Measurements from ENCODE around the gene LDLRAD4. TPM values are rescaled to one million over a fixed set of nuclear protein-coding genes. Genes with fewer than 3 reads are reported as not detected.
"Not testable (repeated sequence)": the region's sequence is repeated elsewhere in the genome, so short reads cannot be mapped to it uniquely, and the experiment has no call there.

The LDLRAD4 gene
- total and polyA plus RNA-seq, 8 donors: 2.0 to 47.9 (median 9.0) TPM

DNA sequence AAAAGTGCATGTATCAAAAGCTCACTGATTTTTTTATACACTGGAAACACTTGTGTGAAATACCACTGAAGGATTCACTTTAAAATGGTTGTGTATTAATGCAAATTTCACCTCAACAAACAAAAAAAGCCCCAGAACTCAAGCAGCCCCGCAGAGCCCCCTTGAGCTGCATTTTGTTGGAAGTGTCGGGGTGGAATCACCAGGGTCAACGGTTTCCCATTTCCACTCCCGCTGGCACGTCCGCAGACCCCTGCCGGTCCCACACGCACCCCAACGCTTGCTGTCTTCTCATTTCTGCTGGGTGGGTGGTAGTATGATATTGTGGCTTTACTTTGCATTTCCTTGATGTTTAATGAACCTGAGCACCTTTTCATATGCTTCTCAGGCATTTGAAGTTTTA, 268.1 kb downstream of the LDLRAD4 start:
- H3K9me3 ChIP-seq: no peaks in the 10 kb centered on the region
- no peak overlapping the region for H3K27ac ChIP-seq
- intact Hi-C loops (cut with DNase I; ENCODE audit: low total_unique reads): no loop called here
- H3K27me3 ChIP-seq: no peaks in the 10 kb centered on the region
- DNase-seq: no peak
- TF ChIP-seq POLR2A (IDR thresholded peaks at IDR 0.05) (no peak), POLR2AphosphoS5 (IDR thresholded peaks at IDR 0.05) (no peak), EP300 (IDR thresholded peaks at IDR 0.05) (no peak)
- TF ChIP-seq, protein P1, sequence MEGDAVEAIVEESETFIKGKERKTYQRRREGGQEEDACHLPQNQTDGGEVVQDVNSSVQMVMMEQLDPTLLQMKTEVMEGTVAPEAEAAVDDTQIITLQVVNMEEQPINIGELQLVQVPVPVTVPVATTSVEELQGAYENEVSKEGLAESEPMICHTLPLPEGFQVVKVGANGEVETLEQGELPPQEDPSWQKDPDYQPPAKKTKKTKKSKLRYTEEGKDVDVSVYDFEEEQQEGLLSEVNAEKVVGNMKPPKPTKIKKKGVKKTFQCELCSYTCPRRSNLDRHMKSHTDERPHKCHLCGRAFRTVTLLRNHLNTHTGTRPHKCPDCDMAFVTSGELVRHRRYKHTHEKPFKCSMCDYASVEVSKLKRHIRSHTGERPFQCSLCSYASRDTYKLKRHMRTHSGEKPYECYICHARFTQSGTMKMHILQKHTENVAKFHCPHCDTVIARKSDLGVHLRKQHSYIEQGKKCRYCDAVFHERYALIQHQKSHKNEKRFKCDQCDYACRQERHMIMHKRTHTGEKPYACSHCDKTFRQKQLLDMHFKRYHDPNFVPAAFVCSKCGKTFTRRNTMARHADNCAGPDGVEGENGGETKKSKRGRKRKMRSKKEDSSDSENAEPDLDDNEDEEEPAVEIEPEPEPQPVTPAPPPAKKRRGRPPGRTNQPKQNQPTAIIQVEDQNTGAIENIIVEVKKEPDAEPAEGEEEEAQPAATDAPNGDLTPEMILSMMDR (IDR thresholded peaks at IDR 0.05): no peak
- H3K4me3 ChIP-seq: no peak overlapping the region
- peaks cover 0 to 26% (median 11%) of the 10 kb centered on the region in 4 donors for H3K36me3 ChIP-seq
- no peaks in the 10 kb centered on the region for H3K4me1 ChIP-seq
- WGBS, 5 donors: 63 to 78% (median 67%) methylated on average over 9 of the region's 9 CpGs

DNA sequence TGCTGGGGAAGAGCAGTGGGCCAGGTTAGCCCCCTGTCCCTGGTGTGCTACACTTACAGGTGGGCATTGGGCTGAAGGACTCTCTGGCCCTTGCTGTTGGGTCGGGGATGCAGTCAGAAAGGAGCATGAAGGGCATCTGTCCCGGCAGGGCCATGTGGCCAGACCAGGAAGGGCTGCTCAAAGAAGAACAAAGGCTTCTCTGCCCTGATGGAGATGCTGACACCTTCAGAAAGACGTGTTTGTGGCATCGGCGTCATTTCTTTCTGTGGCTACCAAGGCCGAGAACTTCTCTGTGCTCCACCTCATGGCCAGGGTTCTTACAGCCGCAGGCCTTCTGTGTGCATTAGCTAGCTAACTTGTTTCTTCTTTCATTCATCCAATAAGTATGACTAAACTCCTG, 268.7 kb downstream of the LDLRAD4 start:
- Histone ChIP-seq H3K4me3 (no peak overlapping the region), H3K27me3 (no peaks in the 10 kb centered on the region), H3K4me1 (no peaks in the 10 kb centered on the region), H3K36me3 (peaks cover 0 to 26% (median 12%) of the 10 kb centered on the region in 4 donors), H3K9me3 (no peaks in the 10 kb centered on the region), H3K27ac (no peak overlapping the region)
- intact Hi-C loops (cut with DNase I; ENCODE audit: low total_unique reads): no loop called here
- TF ChIP-seq, protein P1 (IDR thresholded peaks at IDR 0.05): no peak
- TF ChIP-seq POLR2AphosphoS5 (IDR thresholded peaks at IDR 0.05): no peak
- no peak for TF ChIP-seq EP300 (IDR thresholded peaks at IDR 0.05)
- TF ChIP-seq POLR2A (IDR thresholded peaks at IDR 0.05): no peak
- no peak for DNase-seq
- 73 to 82% (median 80%) methylated on average over 7 of the region's 7 CpGs for WGBS, 5 donors

DNA sequence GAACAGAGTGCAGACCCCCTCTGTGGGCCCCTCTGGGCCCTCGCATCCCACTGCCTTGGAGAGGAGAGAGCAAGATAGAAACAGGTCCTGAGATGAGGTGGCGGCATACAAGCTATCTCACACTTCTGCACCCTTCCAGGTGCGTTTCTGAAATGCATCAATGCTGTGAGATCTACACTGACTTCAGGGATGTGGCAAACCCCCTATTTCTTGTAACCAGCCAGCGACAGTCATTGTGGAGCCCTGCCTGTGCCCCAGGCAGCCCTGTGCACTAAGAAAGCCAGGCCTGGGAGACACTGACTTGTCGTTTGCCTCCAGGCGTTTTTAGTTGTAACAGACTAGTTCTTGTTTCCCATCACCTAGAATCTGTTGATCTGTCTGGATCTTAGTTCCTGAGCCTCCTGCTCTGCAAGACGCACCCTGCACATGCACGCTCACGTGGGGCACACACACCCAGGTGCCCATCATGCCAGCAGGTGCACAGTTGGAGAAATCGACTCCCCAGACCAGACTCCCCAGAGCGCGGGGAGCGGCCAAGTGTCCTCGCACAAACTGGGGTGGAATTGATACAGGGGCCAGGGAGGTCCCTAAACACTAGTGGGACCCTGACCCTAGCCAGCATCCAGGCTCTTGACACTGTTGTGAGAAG, 269.8 kb downstream of the LDLRAD4 start:
- H3K4me1 ChIP-seq: no peaks in the 10 kb centered on the region
- no peak for DNase-seq
- no peak overlapping the region for H3K27ac ChIP-seq
- no peak for TF ChIP-seq POLR2A (IDR thresholded peaks at IDR 0.05)
- no peak for TF ChIP-seq POLR2AphosphoS5 (IDR thresholded peaks at IDR 0.05)
- TF ChIP-seq, protein P1 (IDR thresholded peaks at IDR 0.05): no peak
- TF ChIP-seq EP300 (IDR thresholded peaks at IDR 0.05): no peak
- intact Hi-C loops (cut with DNase I; ENCODE audit: low total_unique reads): no loop called here
- no peak overlapping the region for H3K4me3 ChIP-seq
- no peaks in the 10 kb centered on the region for H3K27me3 ChIP-seq
- H3K9me3 ChIP-seq: no peaks in the 10 kb centered on the region
- WGBS, 5 donors: 85 to 92% (median 90%) methylated on average over 14 of the region's 14 CpGs
- H3K36me3 ChIP-seq: peaks cover 0 to 26% (median 12%) of the 10 kb centered on the region in 4 donors

DNA sequence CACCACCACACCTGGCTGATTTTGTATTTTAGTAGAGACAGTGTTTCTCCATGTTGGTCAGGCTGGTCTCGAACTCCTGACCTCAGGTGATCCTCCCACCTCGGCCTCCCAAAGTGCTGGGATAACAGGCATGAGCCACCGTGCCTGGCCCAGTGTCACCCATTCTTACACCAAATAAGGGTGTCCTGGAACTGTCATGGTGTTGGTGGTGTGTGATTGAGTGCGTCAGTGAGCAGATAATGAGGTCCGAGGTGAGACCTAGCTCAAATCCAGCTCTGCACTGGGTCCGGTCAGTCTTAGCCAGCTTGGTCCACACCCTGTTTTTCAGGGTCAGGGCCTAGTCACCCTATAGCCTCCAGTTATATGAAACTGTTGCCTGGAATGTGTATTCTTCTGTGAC, 270.7 kb downstream of the LDLRAD4 start:
- peaks cover 0 to 26% (median 12%) of the 10 kb centered on the region in 4 donors for H3K36me3 ChIP-seq
- H3K27me3 ChIP-seq; intact Hi-C loops (cut with DNase I; ENCODE audit: low total_unique reads); H3K27ac ChIP-seq; H3K4me1 ChIP-seq; DNase-seq; H3K4me3 ChIP-seq; H3K9me3 ChIP-seq: not testable (repeated sequence)
- WGBS, 5 donors: 67 to 92% (median 79%) methylated on average over 6 of the region's 6 CpGs

DNA sequence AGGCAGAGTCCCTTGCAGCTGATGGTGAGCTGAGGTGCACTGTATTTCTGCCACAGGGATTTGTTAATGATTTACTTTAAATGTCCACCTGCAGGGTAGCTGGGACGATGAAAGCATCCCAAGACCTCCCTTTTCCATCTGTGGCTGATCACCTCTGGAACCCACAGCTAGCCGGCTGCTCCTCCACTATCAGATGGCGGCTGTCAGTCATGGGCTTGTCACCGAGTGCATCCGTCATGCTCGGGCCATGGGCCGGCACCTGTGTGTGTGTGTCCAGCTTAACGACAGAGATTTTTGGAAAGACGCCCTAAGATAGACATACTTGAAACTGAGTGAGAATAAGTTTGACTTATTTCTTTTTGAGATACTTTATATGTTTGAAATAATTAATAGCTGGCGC, 272.6 kb downstream of the LDLRAD4 start:
- TF ChIP-seq EP300 (IDR thresholded peaks at IDR 0.05) (no peak), POLR2AphosphoS5 (IDR thresholded peaks at IDR 0.05) (no peak), POLR2A (IDR thresholded peaks at IDR 0.05) (no peak)
- TF ChIP-seq, protein P1 (IDR thresholded peaks at IDR 0.05): no peak
- DNase-seq: no peak
- peaks cover 0 to 18% (median 12%) of the 10 kb centered on the region in 4 donors for H3K36me3 ChIP-seq
- H3K4me1 ChIP-seq: no peaks in the 10 kb centered on the region
- no peaks in the 10 kb centered on the region for H3K27me3 ChIP-seq
- intact Hi-C loops (cut with DNase I; ENCODE audit: low total_unique reads): no loop called here
- H3K9me3 ChIP-seq: no peaks in the 10 kb centered on the region
- 66 to 86% (median 74%) methylated on average over 10 of the region's 10 CpGs for WGBS, 5 donors
- no peak overlapping the region for H3K4me3 ChIP-seq
- no peak overlapping the region for H3K27ac ChIP-seq

All from stomach (tissue), 9 donors.